Measurements from ENCODE around the gene HECW1.

Gene HECW1

DNA sequence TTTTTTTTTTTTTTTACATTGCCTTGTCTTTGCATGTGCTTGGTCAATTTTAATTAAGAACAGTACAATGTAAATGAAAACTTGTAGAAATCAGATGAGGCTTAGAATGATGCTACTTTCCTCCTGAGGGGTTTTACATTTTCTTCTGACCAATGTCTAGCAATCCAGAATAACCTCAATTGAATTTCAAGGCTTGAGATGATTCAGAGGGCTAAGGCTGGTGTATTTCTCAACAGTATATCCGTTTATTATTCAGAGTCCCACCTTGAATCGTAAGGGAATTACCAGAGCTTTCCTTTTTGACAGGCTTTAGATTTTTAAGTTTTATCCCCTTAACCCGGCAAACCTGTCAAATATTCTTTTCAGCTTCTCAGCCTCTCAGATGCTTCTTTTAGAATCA lies 239.2 kb downstream of the HECW1 start:
- intact Hi-C loops (cut with micrococcal nuclease) = no loop called here
- H3K4me1 Mint-ChIP-seq (ENCODE audit: low read depth) = no peaks in the 10 kb centered on the region
- H3K27me3 Mint-ChIP-seq = no peaks in the 10 kb centered on the region
- H3K9me3 Mint-ChIP-seq = peaks cover 46% of the 10 kb centered on the region
- H3K27ac Mint-ChIP-seq = no peak overlapping the region
- H3K36me3 Mint-ChIP-seq (ENCODE audit: low read depth) = no peaks in the 10 kb centered on the region
- H3K4me3 Mint-ChIP-seq = no peak overlapping the region

DNA sequence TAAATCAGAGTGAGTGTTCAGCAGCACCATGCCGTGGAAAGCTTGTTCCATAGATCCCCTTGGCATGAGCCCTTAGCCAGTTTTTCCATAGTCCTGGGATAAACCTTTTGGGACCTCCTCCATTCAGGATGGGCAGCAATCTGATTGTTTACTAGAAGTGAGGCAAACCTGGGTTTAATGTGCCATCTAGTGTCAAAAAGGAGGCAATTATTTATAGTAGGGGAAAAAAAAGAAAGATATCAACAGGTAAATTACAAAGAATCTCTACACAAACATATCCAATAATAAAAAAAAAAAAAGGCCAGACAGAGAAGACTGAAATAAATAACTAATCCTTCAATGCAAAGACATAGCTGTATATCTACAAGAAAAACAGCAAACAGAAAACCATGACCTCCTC lies 241.5 kb downstream of the HECW1 start:
- no peaks in the 10 kb centered on the region for H3K4me1 Mint-ChIP-seq (ENCODE audit: low read depth)
- no peak overlapping the region for H3K27ac Mint-ChIP-seq
- no peaks in the 10 kb centered on the region for H3K36me3 Mint-ChIP-seq (ENCODE audit: low read depth)
- peaks cover 41% of the 10 kb centered on the region for H3K9me3 Mint-ChIP-seq
- no peak overlapping the region for H3K4me3 Mint-ChIP-seq
- intact Hi-C loops (cut with micrococcal nuclease) = no loop called here
- no peaks in the 10 kb centered on the region for H3K27me3 Mint-ChIP-seq

DNA sequence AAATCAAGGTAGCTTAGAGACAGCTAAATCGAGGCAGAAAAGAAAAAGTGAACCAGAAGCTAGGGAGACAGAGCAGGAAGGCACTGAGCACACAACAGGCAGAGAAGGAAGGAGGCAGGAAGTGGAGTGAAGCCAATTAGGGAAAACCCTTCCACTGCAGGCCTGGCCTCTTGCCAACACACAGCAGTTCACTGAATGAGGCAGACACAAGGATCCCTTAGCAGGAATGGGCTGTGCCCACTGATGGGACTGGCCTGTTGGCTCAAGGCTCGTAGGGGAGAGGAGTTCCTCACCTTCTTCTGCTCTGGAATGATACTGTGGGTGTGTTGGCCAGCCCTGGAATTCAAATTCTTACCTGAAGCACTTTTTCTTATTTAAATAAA lies 250.2 kb downstream of the HECW1 start:
- Mint-ChIP-seq H3K4me1 (ENCODE audit: low read depth) (peaks cover 5% of the 10 kb centered on the region), H3K27ac (no peak overlapping the region), H3K4me3 (no peak overlapping the region), H3K27me3 (no peaks in the 10 kb centered on the region), H3K36me3 (ENCODE audit: low read depth) (no peaks in the 10 kb centered on the region), H3K9me3 (peaks cover 14% of the 10 kb centered on the region)
- intact Hi-C loops (cut with micrococcal nuclease) = no loop called here

DNA sequence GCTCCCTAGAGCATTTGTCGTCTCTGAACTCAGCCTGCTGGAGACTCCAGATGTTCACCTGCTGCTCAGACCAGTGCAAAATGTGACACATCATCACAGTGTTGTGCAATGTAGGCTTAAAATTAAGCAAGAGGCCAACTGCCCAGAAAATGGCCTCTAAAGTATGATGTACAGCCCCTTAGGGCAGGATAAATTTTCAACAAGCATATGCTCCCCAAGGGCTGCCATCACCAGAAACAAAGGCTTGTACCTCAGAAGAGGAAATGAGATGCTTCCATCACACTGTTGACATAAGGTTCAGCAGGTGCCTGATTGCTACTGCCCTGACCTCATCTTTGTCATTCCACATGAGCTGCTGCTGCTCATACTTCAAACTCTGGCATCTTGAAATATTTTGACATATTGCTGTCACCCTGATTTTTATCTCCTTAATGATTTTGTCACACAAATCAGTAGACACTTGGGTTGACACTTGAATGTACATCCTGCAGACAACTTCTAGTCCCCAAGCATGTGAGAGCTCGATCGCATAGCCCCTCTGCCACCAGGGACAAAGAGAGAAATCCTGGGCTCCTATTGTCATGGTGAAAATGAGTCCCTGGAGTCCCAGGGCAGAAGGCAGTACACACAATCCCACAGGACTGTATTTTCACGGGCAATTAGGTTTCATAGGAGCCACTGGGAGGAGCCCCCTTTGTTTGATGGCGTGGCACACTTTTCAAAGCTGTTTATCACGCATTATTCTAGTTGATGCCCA lies 250.8 kb downstream of the HECW1 start:
- Mint-ChIP-seq H3K36me3 (ENCODE audit: low read depth) (no peaks in the 10 kb centered on the region), H3K4me1 (ENCODE audit: low read depth) (peaks cover 5% of the 10 kb centered on the region), H3K4me3 (no peak overlapping the region), H3K27ac (no peak overlapping the region), H3K27me3 (no peaks in the 10 kb centered on the region), H3K9me3 (peaks cover 14% of the 10 kb centered on the region)
- intact Hi-C loops (cut with micrococcal nuclease) = no loop called here

DNA sequence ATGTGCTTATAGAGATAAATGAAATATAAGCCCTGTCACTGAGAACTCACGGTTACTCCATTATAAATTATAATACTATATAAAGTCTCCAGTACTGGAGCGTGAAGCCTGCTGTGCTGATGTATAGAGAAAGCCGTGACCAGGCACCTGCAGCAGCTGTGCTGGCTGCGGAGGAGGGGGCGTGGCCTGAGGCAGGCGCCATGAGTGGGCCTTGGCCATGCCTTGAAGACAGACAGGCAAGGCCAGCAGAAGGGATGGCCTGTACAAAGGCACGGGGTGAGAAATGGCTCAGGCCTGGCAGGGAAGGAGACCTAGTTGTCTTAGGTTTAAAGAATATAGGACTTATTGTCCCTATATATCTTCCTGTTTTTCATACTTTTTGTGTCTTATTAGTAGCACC lies 251.9 kb downstream of the HECW1 start:
- H3K27me3 Mint-ChIP-seq = no peaks in the 10 kb centered on the region
- H3K4me3 Mint-ChIP-seq = no peak overlapping the region
- H3K4me1 Mint-ChIP-seq (ENCODE audit: low read depth) = peaks cover 5% of the 10 kb centered on the region
- peaks cover 14% of the 10 kb centered on the region for H3K9me3 Mint-ChIP-seq
- intact Hi-C loops (cut with micrococcal nuclease) = no loop called here
- no peaks in the 10 kb centered on the region for H3K36me3 Mint-ChIP-seq (ENCODE audit: low read depth)
- no peak overlapping the region for H3K27ac Mint-ChIP-seq

DNA sequence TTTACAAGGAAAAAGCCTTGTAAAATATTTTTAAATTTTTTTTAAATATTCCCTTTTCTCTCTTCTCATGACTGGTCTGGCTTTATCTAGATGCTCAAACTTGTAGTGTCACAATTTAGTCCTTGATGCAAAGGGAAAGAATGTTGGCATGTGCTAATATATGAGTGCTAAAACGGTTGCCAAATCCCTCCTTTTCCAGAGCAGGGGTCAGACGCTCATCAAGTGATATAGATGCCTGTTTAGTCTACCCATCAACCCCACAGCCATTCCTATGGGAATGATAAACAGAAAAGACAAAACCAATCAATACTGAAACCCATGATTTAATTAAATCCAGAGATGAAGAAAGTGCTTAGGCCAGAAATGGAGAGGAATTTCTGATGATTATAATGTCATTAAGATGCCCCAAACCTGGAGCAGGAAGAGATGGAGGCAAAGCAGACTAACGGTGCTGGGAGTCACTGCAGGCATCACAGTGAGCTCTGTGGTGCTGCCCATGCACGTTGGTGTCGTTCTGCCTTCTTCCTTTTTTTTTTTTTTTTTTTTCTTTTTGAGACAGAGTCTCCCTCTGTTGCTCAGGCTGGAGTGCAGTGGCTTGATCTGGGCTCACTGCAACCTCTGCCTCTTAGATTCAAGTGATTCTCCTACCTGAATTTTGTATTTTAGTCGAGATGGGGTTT lies 260.4 kb downstream of the HECW1 start:
- Mint-ChIP-seq H3K27ac (no peak overlapping the region), H3K36me3 (ENCODE audit: low read depth) (no peaks in the 10 kb centered on the region), H3K27me3 (peaks cover 2% of the 10 kb centered on the region), H3K9me3 (no peaks in the 10 kb centered on the region), H3K4me3 (no peak overlapping the region), H3K4me1 (ENCODE audit: low read depth) (no peaks in the 10 kb centered on the region)
- intact Hi-C loops (cut with micrococcal nuclease) = no loop called here

DNA sequence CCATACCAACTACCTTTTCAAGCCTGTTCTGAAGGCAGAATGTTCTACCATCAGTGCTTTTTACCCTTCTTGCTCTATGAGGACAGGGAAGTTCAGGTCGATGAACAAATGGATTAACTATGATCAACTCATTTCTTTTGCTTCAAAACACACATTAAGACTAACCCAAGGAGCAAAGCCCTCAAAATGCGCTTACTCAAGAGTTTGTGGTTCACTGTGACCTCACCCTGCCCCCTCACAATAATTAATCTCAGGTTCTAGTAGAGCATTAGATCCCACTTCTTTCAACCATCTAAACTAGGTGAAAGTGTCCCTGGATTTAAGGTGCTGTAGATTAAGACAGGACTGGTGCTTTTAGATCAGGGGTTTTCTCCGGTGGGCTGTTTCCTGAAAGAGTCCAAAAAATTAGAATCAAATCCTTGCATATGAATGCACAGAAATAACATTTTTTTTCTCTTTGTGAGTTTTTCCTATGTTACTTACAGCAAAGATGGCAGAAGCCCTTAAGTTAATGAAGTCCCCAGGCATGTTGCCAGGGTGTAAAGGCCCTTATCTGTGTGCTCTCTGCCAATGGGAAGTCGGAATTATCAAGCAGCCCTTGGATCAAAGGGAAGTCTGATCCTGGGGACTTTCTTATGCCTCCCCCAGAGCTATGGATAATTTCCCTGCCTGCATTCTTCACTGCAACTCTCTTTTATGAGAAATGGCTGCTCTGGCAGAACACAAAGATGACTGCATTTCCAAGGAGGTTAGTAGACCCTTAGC lies 264.9 kb downstream of the HECW1 start:
- Mint-ChIP-seq H3K36me3 (ENCODE audit: low read depth) (no peaks in the 10 kb centered on the region), H3K9me3 (no peaks in the 10 kb centered on the region), H3K4me1 (ENCODE audit: low read depth) (no peaks in the 10 kb centered on the region), H3K27me3 (peaks cover 2% of the 10 kb centered on the region), H3K4me3 (no peak overlapping the region), H3K27ac (no peak overlapping the region)
- intact Hi-C loops (cut with micrococcal nuclease) = no loop called here

DNA sequence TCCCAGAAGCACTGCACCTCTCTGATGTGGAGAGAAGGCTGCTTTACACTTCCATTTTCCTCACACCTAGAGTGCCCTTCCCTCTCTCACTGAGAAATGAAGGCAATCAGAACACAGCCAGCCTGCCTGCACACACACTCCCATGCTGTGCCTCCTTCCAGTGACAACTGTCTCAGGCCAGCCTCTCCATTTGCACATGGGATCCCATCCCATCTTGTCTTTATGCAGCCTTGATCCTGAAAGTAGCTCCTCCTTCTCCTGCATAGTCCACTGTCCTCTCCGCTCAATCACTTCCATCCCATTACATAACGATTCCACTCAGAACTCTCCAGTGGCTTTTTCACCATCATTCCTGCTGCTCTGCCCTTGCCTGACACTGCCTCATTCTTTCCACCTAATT lies 266.8 kb downstream of the HECW1 start:
- H3K36me3 Mint-ChIP-seq (ENCODE audit: low read depth) = no peaks in the 10 kb centered on the region
- intact Hi-C loops (cut with micrococcal nuclease) = no loop called here
- no peaks in the 10 kb centered on the region for H3K9me3 Mint-ChIP-seq
- H3K4me3 Mint-ChIP-seq = no peak overlapping the region
- H3K27me3 Mint-ChIP-seq = no peaks in the 10 kb centered on the region
- H3K27ac Mint-ChIP-seq = no peak overlapping the region
- no peaks in the 10 kb centered on the region for H3K4me1 Mint-ChIP-seq (ENCODE audit: low read depth)

DNA sequence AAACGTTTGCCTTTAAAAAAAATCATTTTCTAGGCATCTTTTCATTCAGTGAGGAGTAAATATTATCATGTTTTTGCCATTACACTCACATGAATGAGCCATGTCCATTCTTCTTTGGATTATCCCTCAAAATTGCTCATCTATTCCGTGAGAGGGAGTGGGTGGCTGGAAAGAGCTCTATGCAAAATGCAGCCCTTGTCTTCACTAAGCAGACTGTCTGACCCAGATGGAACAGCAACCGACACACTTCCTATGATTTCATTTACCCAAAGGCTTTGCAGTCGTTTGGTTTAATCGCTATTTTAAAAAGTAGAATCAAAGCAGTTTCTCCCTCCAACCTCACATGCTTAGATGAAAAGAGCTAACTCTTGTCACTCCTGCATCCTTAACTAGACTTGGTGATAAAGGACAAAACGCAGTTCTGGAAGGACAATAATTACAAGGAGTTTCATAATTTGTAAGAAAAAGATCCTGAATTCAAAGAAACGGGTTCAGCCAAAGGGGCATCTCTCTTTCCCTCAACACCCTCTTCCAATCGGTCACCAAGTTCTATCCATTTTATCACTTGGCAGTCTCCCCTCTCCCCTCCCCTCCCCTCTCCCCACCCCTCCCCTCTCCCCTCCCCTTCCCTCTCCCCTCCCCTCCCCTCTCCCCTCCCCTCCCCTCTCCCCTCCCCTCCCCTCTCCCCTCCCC lies 272.3 kb downstream of the HECW1 start:
- H3K27me3 Mint-ChIP-seq = no peaks in the 10 kb centered on the region
- no peaks in the 10 kb centered on the region for H3K4me1 Mint-ChIP-seq (ENCODE audit: low read depth)
- no peak overlapping the region for H3K4me3 Mint-ChIP-seq
- no peaks in the 10 kb centered on the region for H3K9me3 Mint-ChIP-seq
- H3K27ac Mint-ChIP-seq = no peak overlapping the region
- H3K36me3 Mint-ChIP-seq (ENCODE audit: low read depth) = no peaks in the 10 kb centered on the region
- intact Hi-C loops (cut with micrococcal nuclease) = no loop called here

DNA sequence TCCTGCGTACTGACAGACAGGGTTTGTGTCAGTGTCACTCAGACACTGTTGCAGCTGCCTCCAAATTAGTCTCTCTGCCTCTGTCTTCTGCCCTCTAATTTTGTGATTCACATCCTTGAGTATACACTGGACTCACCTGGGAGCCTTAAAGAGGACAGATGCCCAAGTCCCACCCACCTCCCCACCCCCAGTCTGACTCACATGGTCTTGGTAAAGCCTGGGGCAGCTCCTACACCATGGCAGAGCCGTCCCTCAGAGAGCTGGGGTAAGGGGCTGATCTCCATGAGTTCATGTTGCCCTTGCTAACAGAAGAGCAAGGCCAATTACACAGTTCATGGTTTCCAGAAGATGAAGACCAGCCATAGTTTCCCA lies 272.8 kb downstream of the HECW1 start:
- no peaks in the 10 kb centered on the region for H3K27me3 Mint-ChIP-seq
- no peak overlapping the region for H3K4me3 Mint-ChIP-seq
- no peak overlapping the region for H3K27ac Mint-ChIP-seq
- intact Hi-C loops (cut with micrococcal nuclease) = no loop called here
- H3K9me3 Mint-ChIP-seq = no peaks in the 10 kb centered on the region
- H3K36me3 Mint-ChIP-seq (ENCODE audit: low read depth) = no peaks in the 10 kb centered on the region
- no peaks in the 10 kb centered on the region for H3K4me1 Mint-ChIP-seq (ENCODE audit: low read depth)

DNA sequence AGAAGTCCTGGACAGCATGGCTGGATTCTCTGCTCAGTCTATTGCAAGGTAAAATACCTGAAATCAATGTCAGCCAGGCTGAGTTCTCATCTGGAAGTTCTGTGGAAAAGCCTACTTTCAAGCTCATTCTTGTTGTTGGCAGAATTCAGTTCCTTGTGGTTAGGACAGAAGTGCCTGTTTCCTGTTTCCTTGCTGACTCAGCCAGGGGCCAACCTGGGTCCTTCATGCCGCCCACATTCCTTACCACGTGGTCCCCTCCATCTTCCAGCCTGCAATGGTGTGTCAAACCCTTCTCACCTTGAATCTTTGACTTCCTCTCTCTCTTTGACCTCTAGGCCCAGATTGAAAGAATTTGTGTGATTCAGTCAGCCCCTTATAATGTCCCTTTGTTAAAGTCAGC lies 273.4 kb downstream of the HECW1 start:
- no peaks in the 10 kb centered on the region for H3K36me3 Mint-ChIP-seq (ENCODE audit: low read depth)
- H3K27me3 Mint-ChIP-seq = no peaks in the 10 kb centered on the region
- no peaks in the 10 kb centered on the region for H3K9me3 Mint-ChIP-seq
- intact Hi-C loops (cut with micrococcal nuclease) = no loop called here
- no peak overlapping the region for H3K4me3 Mint-ChIP-seq
- H3K4me1 Mint-ChIP-seq (ENCODE audit: low read depth) = no peaks in the 10 kb centered on the region
- H3K27ac Mint-ChIP-seq = no peak overlapping the region

DNA sequence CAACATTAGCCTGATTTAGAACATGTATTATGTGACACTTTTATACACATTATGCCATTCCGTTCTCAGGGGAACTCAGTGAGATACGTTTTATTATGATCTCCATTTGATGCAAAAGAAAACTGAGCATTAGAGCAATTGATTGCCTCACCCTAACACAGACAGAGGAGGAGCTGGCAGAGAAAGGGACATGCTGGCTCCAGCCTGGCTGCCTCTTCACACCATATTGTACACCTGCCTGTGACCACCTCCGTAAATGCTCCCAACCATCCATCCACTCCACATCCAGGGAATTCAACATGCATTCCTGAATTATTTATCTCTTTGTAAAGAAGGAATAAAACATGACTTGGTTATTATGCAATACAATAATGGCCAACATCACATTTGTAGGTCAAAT lies 275.5 kb downstream of the HECW1 start:
- Mint-ChIP-seq H3K27me3 (no peaks in the 10 kb centered on the region), H3K36me3 (ENCODE audit: low read depth) (no peaks in the 10 kb centered on the region), H3K4me1 (ENCODE audit: low read depth) (no peaks in the 10 kb centered on the region), H3K4me3 (no peak overlapping the region), H3K9me3 (no peaks in the 10 kb centered on the region), H3K27ac (no peak overlapping the region)
- intact Hi-C loops (cut with micrococcal nuclease) = no loop called here

DNA sequence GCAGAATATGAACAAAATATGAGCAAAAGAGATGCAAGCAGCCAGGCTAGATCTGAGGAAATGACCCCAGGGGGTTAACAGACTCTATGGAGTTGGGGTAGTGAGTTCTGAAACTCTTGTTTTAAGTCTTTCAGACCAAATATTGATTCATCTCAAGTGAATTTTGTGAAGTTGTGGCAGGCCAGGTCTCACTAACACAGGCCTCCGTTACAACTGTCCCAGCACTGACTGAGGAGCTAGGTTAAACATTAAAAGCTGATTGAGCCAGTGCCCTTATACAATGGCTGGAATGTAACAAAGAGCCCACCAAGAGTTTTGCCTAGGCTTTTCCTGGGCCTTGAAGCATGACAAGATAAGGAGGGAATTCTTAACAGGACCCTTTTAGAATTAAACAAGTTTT lies 278.1 kb downstream of the HECW1 start:
- intact Hi-C loops (cut with micrococcal nuclease) = no loop called here
- H3K9me3 Mint-ChIP-seq = no peaks in the 10 kb centered on the region
- H3K36me3 Mint-ChIP-seq (ENCODE audit: low read depth) = no peaks in the 10 kb centered on the region
- no peak overlapping the region for H3K4me3 Mint-ChIP-seq
- H3K27ac Mint-ChIP-seq = no peak overlapping the region
- no peaks in the 10 kb centered on the region for H3K27me3 Mint-ChIP-seq
- H3K4me1 Mint-ChIP-seq (ENCODE audit: low read depth) = no peaks in the 10 kb centered on the region

DNA sequence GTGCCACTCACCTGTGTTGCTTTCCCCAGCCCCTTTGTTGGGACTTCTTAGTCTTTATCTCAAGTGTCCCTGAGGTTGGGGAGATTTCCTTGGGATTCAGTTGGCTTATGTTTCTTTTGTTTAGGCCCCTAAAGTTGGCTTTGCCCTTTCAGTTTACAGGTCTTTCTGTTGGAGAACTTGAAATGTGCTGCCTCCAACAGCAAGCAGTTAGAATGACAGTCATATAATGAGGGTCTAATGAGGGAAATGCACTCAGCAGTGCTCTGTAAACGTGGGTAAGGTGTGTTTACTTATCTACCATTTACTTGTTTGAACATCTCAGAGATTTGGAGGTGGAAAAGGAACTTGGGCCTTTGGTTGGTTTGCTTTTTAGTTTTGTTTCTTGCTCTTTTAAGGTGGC lies 279.1 kb downstream of the HECW1 start:
- intact Hi-C loops (cut with micrococcal nuclease) = no loop called here
- H3K9me3 Mint-ChIP-seq = no peaks in the 10 kb centered on the region
- no peaks in the 10 kb centered on the region for H3K36me3 Mint-ChIP-seq (ENCODE audit: low read depth)
- H3K27me3 Mint-ChIP-seq = no peaks in the 10 kb centered on the region
- H3K27ac Mint-ChIP-seq = no peak overlapping the region
- H3K4me3 Mint-ChIP-seq = no peak overlapping the region
- no peaks in the 10 kb centered on the region for H3K4me1 Mint-ChIP-seq (ENCODE audit: low read depth)

Measured in dendritic cell treated with granulocyte-macrophage colony-stimulating factor and Interleukin-4, amounts not matched to agents 40 ng/mL and 50 ng/mL, for 4 days (primary cell).